ENCODE measurements around the gene CCDC154. TPM values are rescaled to one million over a fixed set of nuclear protein-coding genes. Genes with fewer than 3 reads are reported as not detected.

Gene CCDC154
- total and polyA plus RNA-seq, 10 of the 15 experiments (the other 5 are each of a cell fraction or from before 2014, with no cell fraction given), result 0.06 to 0.26 (median 0.25) TPM; not detected in 7

- 95% methylated on average over 34 of the region's 34 CpGs for WGBS (ENCODE audit: insufficient coverage, insufficient replicate concordance, low lambda C conversion rate, missing lambda C conversion rate)
Measured at GRCh38 chr16:1451702-1452392, 7.5 kb upstream of the CCDC154 start.

More at GRCh38 chr16:1451702-1452392, 7.5 kb upstream of the CCDC154 start:
- no peaks in the 10 kb centered on the region for H3K27me3 ChIP-seq (replicated peaks in 1 of 2; ENCODE audit: control insufficient read depth in 2 of 2, insufficient read depth in 2 of 2, low read length in 1 of 2)
- intact Hi-C loops (cut with micrococcal nuclease; ENCODE audit: unreplicated experiment) (no loop called here), in situ Hi-C loops (cut with MboI) (no loop called here)
- H3K9ac ChIP-seq (ENCODE audit: control insufficient read depth, insufficient read depth, low read length), result no peak overlapping the region
- DNase-seq (ENCODE audit: low read depth, low spot score) (no peak), ATAC-seq (no peak), FAIRE-seq (no peak)
- no peaks in the 10 kb centered on the region; a peak in 3 of 4 replicates for H3K36me3 ChIP-seq (ENCODE audit: control insufficient read depth in 2 of 2, insufficient read depth in 2 of 2, low read length in 1 of 2)
- POLR2A ChIA-PET, result no interaction called here
- TF ChIP-seq YY1 (IDR thresholded peaks at IDR 0.05; ENCODE audit: low read depth, low read length), result no peak
- no peak for TF ChIP-seq NFIC (IDR thresholded peaks at IDR 0.05; ENCODE audit: low read depth, low read length)
- no peak for TF ChIP-seq IRF3 (IDR thresholded peaks at IDR 0.05)
- no peak for TF ChIP-seq MXI1 (IDR thresholded peaks at IDR 0.05; ENCODE audit: low read depth, low read length)
- TF ChIP-seq ETV6 (conservative IDR thresholded peaks at IDR 0.05 in 1 of 2, IDR thresholded peaks at IDR 0.05 in 1 of 2; ENCODE audit: borderline replicate concordance in 1 of 2, low read depth in 1 of 2), result no peak
- TF ChIP-seq GABPA (IDR thresholded peaks at IDR 0.05; ENCODE audit: low read depth), result no peak
- TF ChIP-seq CHD2 (IDR thresholded peaks at IDR 0.05; ENCODE audit: borderline replicate concordance, low read depth, low read length), result no peak
- no peak for TF ChIP-seq ZBTB33 (IDR thresholded peaks at IDR 0.05)
- no peak for TF ChIP-seq ATF7 (IDR thresholded peaks at IDR 0.05; ENCODE audit: low read depth)
- no peak for TF ChIP-seq ZZZ3 (IDR thresholded peaks at IDR 0.05; ENCODE audit: control insufficient read depth, insufficient read length, low read depth)
- TF ChIP-seq ZNF207 (IDR thresholded peaks at IDR 0.05; ENCODE audit: borderline replicate concordance), result no peak
- TF ChIP-seq E4F1 (IDR thresholded peaks at IDR 0.05; ENCODE audit: borderline replicate concordance, partially characterized antibody), result no peak
- no peak overlapping the region for H3K4me2 ChIP-seq (ENCODE audit: control insufficient read depth, insufficient read depth)
- SMC1A ChIA-PET (ENCODE audit: uncharacterized antibody, unreplicated experiment), result no interaction called here
- H4K20me1 ChIP-seq (ENCODE audit: control insufficient read depth, insufficient read depth), result no peaks in the 10 kb centered on the region
- H3K9me3 ChIP-seq (replicated peaks; ENCODE audit: control insufficient read depth, insufficient read depth, low read length), result no peaks in the 10 kb centered on the region
- no peak overlapping the region for H3K27ac ChIP-seq (ENCODE audit: control insufficient read depth, insufficient read depth)
- BruUV-seq (replicated peaks), result no TSS peak
- no peaks in the 10 kb centered on the region for H3K79me2 ChIP-seq (ENCODE audit: control insufficient read depth, insufficient read depth, low read length)
- RAD21 ChIA-PET (ENCODE audit: unreplicated experiment), result no interaction called here
- no peak overlapping the region for H3K4me3 ChIP-seq
- no peak overlapping the region for H2AFZ ChIP-seq (ENCODE audit: control insufficient read depth, low read depth, low read length)
- no peaks in the 10 kb centered on the region for H3K4me1 ChIP-seq (ENCODE audit: control insufficient read depth, insufficient read depth, low read length)
- CTCF ChIA-PET, result no interaction called here

Measured in GM12878 (cell line).